HEK293 (cell line): ENCODE data around the gene TDP1.

Experiments
- CTCF ChIA-PET: fragments of 350-600 bp; formaldehyde crosslinking; extraction: SDS; loops from one replicate; lab custom pipeline; 2021; ENCODE audit warnings: antibody characterized with exemption; lab: Yijun Ruan, JAX
- POLR2A ChIA-PET: fragments of 300-600 bp; formaldehyde crosslinking; extraction: SDS; loops from one replicate; lab custom pipeline; 2020; ENCODE audit warnings: antibody characterized with exemption, inconsistent platforms; lab: Yijun Ruan, JAX
- H3K27ac ChIP-seq: fragments of 200-500 bp; sonication (Bioruptor generic); 2 replicates; pipeline ENCODE4 v1.5.1; 2014; ENCODE audit warnings: low read depth, low read length, control low read depth, inconsistent platforms; ENCODE audit errors: extremely low read depth
- H3K36me3 ChIP-seq, 2 experiments: fragments of 200-500 bp in 1 of 2; sonication (Bioruptor generic) in 1 of 2; 1 replicate in 1 of 2; 2 replicates in 1 of 2; pipeline ENCODE4 v1.5.1; 2014 to 2017; ENCODE audit warnings: inconsistent platforms in 2 of 2, low read length in 2 of 2; ENCODE audit not compliant: control insufficient read depth in 2 of 2, insufficient read depth in 1 of 2
- H3K4me1 ChIP-seq: fragments of 200-500 bp; sonication (Bioruptor generic); 2 replicates; pipeline ENCODE4 v1.5.1; 2014; ENCODE audit warnings: mild to moderate bottlenecking, low read length, inconsistent platforms; ENCODE audit not compliant: control insufficient read depth, insufficient read depth
- H3K4me3 ChIP-seq: 2 replicates; pipeline ENCODE4 v1.5.1; 2011; ENCODE audit warnings: low read depth, mild to moderate bottlenecking, control low read depth, low read length, moderate library complexity
- H3K9me3 ChIP-seq: fragments of 200-500 bp; sonication (Bioruptor generic); 2 replicates; pipeline ENCODE4 v1.5.1; 2014; ENCODE audit warnings: low read depth, low read length, inconsistent platforms; ENCODE audit not compliant: control insufficient read depth, insufficient read depth
- GLIS2 ChIP-seq: fragments of 450-650 bp; formaldehyde crosslinking; IDR thresholded peaks from 2 replicates; pipeline ENCODE4 v1.5.1; 2016; ENCODE audit warnings: missing biosample characterization, missing genetic modification characterization
- KLF1 ChIP-seq: fragments of 450-650 bp; formaldehyde crosslinking; IDR thresholded peaks from 2 replicates; pipeline ENCODE4 v1.5.1; 2016; ENCODE audit warnings: missing biosample characterization, missing genetic modification characterization
- PRDM2 ChIP-seq: fragments of 450-650 bp; formaldehyde crosslinking; IDR thresholded peaks from 2 replicates; pipeline ENCODE4 v1.5.1; 2016; ENCODE audit warnings: missing biosample characterization, missing genetic modification characterization, borderline replicate concordance
- ZBTB1 ChIP-seq: fragments of 450-650 bp; formaldehyde crosslinking; IDR thresholded peaks from 2 replicates; pipeline ENCODE4 v1.5.1; 2016; ENCODE audit warnings: missing biosample characterization, missing genetic modification characterization
- ZBTB20 ChIP-seq: fragments of 450-650 bp; formaldehyde crosslinking; IDR thresholded peaks from 2 replicates; pipeline ENCODE4 v1.5.1; 2016; ENCODE audit warnings: missing biosample characterization, missing genetic modification characterization
- ZBTB21 ChIP-seq: fragments of 450-650 bp; formaldehyde crosslinking; IDR thresholded peaks from 2 replicates; pipeline ENCODE4 v1.5.1; 2017; ENCODE audit warnings: missing biosample characterization, missing genetic modification characterization
- ZNF138 ChIP-seq: fragments of 450-650 bp; formaldehyde crosslinking; IDR thresholded peaks from 2 replicates; pipeline ENCODE4 v1.5.1; 2016; ENCODE audit warnings: missing biosample characterization, missing genetic modification characterization, borderline replicate concordance
- ZNF140 ChIP-seq: fragments of 450-650 bp; formaldehyde crosslinking; IDR thresholded peaks from 2 replicates; pipeline ENCODE4 v1.5.1; 2016; ENCODE audit warnings: missing biosample characterization, missing genetic modification characterization
- ZNF174 ChIP-seq: fragments of 450-650 bp; formaldehyde crosslinking; IDR thresholded peaks from 2 replicates; pipeline ENCODE4 v1.5.0; 2017; ENCODE audit warnings: missing biosample characterization, mild to moderate bottlenecking, missing genetic modification characterization
- ZNF211 ChIP-seq: fragments of 450-650 bp; formaldehyde crosslinking; IDR thresholded peaks from 2 replicates; pipeline ENCODE4 v1.5.1; 2016; ENCODE audit warnings: low read depth, missing biosample characterization, missing genetic modification characterization
- ZNF214 ChIP-seq: fragments of 450-650 bp; formaldehyde crosslinking; IDR thresholded peaks from 2 replicates; pipeline ENCODE4 v1.5.1; 2017; ENCODE audit warnings: missing biosample characterization, mild to moderate bottlenecking, missing genetic modification characterization, borderline replicate concordance
- ZNF416 ChIP-seq: fragments of 450-650 bp; formaldehyde crosslinking; IDR thresholded peaks from 2 replicates; pipeline ENCODE4 v1.5.1; 2016; ENCODE audit warnings: missing biosample characterization, missing genetic modification characterization
- ZNF658 ChIP-seq: fragments of 450-650 bp; formaldehyde crosslinking; IDR thresholded peaks from 2 replicates; pipeline ENCODE4; 2016; ENCODE audit warnings: missing biosample characterization, missing genetic modification characterization
- ZNF707 ChIP-seq: fragments of 450-650 bp; formaldehyde crosslinking; IDR thresholded peaks from 2 replicates; pipeline ENCODE4 v1.5.1; 2016; ENCODE audit warnings: missing biosample characterization, missing genetic modification characterization
- ZNF792 ChIP-seq: fragments of 450-650 bp; formaldehyde crosslinking; IDR thresholded peaks from 2 replicates; pipeline ENCODE4 v1.5.1; 2016; ENCODE audit warnings: missing biosample characterization, missing genetic modification characterization
- ZSCAN16 ChIP-seq: fragments of 450-650 bp; formaldehyde crosslinking; IDR thresholded peaks from 2 replicates; pipeline ENCODE4 v1.5.1; 2016; ENCODE audit warnings: missing biosample characterization, missing genetic modification characterization
- ZSCAN30 ChIP-seq: fragments of 450-650 bp; IDR thresholded peaks from 2 replicates; pipeline ENCODE4 v1.5.1; 2018; ENCODE audit warnings: missing biosample characterization, mild to moderate bottlenecking, missing genetic modification characterization, moderate library complexity
- TF ChIP-seq, protein P1 (sequence below): fragments of 450-650 bp; formaldehyde crosslinking; IDR thresholded peaks from 2 replicates; pipeline ENCODE4 v1.5.1; 2016; ENCODE audit warnings: missing biosample characterization, missing genetic modification characterization, low read depth
- TF ChIP-seq, protein P2 (sequence below): fragments of 450-650 bp; formaldehyde crosslinking; IDR thresholded peaks from 2 replicates; pipeline ENCODE4 v1.5.1; 2016; ENCODE audit warnings: missing biosample characterization, missing genetic modification characterization
- TF ChIP-seq, protein P3 (sequence below): fragments of 450-650 bp; formaldehyde crosslinking; IDR thresholded peaks from 2 replicates; pipeline ENCODE4 v1.5.1; 2016; ENCODE audit warnings: missing biosample characterization, missing genetic modification characterization

TDP1 gene

GRCh38 chr14:90056826-90057225, 101.1 kb downstream of the TDP1 start:
- H3K9me3 ChIP-seq, result no peaks in the 10 kb centered on the region
- H3K4me3 ChIP-seq, result no peak overlapping the region
- H3K4me1 ChIP-seq, result no peaks in the 10 kb centered on the region; the same call in 1 of the 2 replicates
- no peak overlapping the region for H3K27ac ChIP-seq
- H3K36me3 ChIP-seq, result no peaks in the 10 kb centered on the region
- TF ChIP-seq ZNF138 (tag by site-specific recombination), result no peak
- TF ChIP-seq ZNF658, result no peak
- no peak for TF ChIP-seq ZNF792 (tag by site-specific recombination)
- TF ChIP-seq, protein P1, sequence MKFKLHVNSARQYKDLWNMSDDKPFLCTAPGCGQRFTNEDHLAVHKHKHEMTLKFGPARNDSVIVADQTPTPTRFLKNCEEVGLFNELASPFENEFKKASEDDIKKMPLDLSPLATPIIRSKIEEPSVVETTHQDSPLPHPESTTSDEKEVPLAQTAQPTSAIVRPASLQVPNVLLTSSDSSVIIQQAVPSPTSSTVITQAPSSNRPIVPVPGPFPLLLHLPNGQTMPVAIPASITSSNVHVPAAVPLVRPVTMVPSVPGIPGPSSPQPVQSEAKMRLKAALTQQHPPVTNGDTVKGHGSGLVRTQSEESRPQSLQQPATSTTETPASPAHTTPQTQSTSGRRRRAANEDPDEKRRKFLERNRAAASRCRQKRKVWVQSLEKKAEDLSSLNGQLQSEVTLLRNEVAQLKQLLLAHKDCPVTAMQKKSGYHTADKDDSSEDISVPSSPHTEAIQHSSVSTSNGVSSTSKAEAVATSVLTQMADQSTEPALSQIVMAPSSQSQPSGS (tag by site-specific recombination), result no peak
- TF ChIP-seq ZNF416, result no peak
- ChIA-PET CTCF (interaction anchor here (0.7 to 0.8 kb wide), 3 partner anchors 90 to 979 kb away, joined by 3 to 5 read pairs (median 4); no protein-coding TSS in a partner anchor), POLR2A (no interaction called here)

- POLR2A ChIA-PET, result no interaction called here
- no peak overlapping the region for H3K27ac ChIP-seq
- H3K9me3 ChIP-seq, result no peaks in the 10 kb centered on the region
- H3K36me3 ChIP-seq, result no peaks in the 10 kb centered on the region
- TF ChIP-seq ZBTB21 (no peak), ZNF140 (tag by site-specific recombination) (peak; percentile 97)
- H3K4me1 ChIP-seq, result no peaks in the 10 kb centered on the region; the same call in 1 of the 2 replicates
- no peak overlapping the region for H3K4me3 ChIP-seq
- CTCF ChIA-PET, result interaction anchor here (2.9 kb wide), 1 partner anchor 86 kb away, joined by 13 read pairs; no protein-coding TSS in a partner anchor
These were observed 103.2 kb downstream of the TDP1 start for GRCh38 chr14:90058876-90059458.

DNA sequence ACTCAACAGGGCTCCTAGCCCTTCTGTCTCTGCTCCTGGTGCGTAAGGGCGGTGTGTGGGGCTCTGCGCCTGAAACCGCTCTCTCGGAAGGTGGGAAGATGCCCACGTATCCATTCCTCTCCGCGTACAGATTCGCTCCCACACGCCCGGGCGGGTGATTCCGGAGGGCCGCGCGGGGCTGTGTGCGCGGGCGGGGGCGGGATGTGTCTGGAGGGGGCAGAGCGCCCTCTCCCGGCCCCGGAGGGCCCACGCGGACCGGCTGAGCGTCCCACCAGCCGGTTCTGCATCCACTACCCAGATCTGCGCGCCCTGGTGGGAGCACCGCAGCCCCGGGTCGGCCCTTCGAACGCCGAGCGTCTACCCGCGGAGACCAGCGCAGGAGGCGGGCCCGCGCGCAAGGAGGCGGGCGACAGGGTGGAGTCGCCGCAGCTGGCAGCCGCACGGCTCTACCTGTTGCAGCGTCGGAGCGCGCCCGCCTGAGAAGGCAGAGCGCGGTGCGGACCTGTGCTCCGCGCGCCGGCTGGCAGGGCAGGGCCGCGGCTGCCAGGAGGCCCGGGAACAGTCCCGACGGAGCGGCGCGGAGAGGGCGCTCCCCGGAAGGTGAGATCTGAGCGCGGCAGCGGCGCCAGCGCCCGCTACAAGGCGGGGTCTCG, 104.7 kb downstream of the TDP1 start:
- Histone ChIP-seq H3K9me3 (no peaks in the 10 kb centered on the region), H3K4me3 (peak overlapping the region; percentile 50), H3K4me1 (no peaks in the 10 kb centered on the region; the same call in 1 of the 2 replicates), H3K27ac (no peak overlapping the region), H3K36me3 (no peaks in the 10 kb centered on the region)
- POLR2A ChIA-PET, result no interaction called here
- CTCF ChIA-PET, result interaction anchor here (0.6 to 2.9 kb wide), 4 partner anchors 39 to 394 kb away, joined by 3 to 13 read pairs (median 3); no protein-coding TSS in a partner anchor
- TF ChIP-seq ZNF214 (no peak), KLF1 (tag by site-specific recombination) (0 out of 2 replicates have a peak, but pooled peaks have one; percentile 9), GLIS2 (tag by site-specific recombination) (peak; percentile 69; the same call in 1 of the 2 replicates), ZSCAN16 (tag by site-specific recombination) (0 out of 2 replicates have a peak, but pooled peaks have one; percentile 37), ZNF211 (no peak), PRDM2 (tag by site-specific recombination) (no peak), ZNF174 (tag by site-specific recombination) (no peak), ZNF707 (tag by site-specific recombination) (no peak), ZSCAN30 (tag by site-specific recombination) (peak; percentile 61; the same call in 1 of the 2 replicates), ZBTB1 (no peak), ZNF792 (tag by site-specific recombination) (no peak), ZBTB20 (tag by site-specific recombination) (peak; percentile 97)
- TF ChIP-seq, protein P2, sequence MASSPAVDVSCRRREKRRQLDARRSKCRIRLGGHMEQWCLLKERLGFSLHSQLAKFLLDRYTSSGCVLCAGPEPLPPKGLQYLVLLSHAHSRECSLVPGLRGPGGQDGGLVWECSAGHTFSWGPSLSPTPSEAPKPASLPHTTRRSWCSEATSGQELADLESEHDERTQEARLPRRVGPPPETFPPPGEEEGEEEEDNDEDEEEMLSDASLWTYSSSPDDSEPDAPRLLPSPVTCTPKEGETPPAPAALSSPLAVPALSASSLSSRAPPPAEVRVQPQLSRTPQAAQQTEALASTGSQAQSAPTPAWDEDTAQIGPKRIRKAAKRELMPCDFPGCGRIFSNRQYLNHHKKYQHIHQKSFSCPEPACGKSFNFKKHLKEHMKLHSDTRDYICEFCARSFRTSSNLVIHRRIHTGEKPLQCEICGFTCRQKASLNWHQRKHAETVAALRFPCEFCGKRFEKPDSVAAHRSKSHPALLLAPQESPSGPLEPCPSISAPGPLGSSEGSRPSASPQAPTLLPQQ (tag by site-specific recombination), result peak; percentile 81
- TF ChIP-seq, protein P3, sequence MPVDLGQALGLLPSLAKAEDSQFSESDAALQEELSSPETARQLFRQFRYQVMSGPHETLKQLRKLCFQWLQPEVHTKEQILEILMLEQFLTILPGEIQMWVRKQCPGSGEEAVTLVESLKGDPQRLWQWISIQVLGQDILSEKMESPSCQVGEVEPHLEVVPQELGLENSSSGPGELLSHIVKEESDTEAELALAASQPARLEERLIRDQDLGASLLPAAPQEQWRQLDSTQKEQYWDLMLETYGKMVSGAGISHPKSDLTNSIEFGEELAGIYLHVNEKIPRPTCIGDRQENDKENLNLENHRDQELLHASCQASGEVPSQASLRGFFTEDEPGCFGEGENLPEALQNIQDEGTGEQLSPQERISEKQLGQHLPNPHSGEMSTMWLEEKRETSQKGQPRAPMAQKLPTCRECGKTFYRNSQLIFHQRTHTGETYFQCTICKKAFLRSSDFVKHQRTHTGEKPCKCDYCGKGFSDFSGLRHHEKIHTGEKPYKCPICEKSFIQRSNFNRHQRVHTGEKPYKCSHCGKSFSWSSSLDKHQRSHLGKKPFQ (tag by site-specific recombination), result peak; percentile 46; the same call in 1 of the 2 replicates
